ENCODE results near the gene DLGAP1. TPM values are rescaled to one million over a fixed set of nuclear protein-coding genes. Genes with fewer than 3 reads are reported as not detected.

Gene DLGAP1
- total and polyA plus RNA-seq, 2 of the 13 experiments (the other 11 are each of a cell fraction or from before 2014, with no cell fraction given) = 0.01 TPM; not detected in 1

GRCh38 chr18:4242431-4243161 is 212.5 kb downstream of the DLGAP1 start:
- BruUV-seq (replicated peaks) = no TSS peak
- peaks cover 0 to 1% of the 10 kb centered on the region in 2 experiments; a peak in 1 of 5 replicates for H3K27me3 ChIP-seq (ENCODE audit: control insufficient read depth in 1 of 2, insufficient read depth in 2 of 2, low read length in 2 of 2)
- no peak overlapping the region for H3K27ac ChIP-seq (ENCODE audit: extremely low read length, insufficient read depth, low read length)
- no peak overlapping the region for H3K9ac ChIP-seq (ENCODE audit: insufficient read depth, low read depth, low read length)
- ChIA-PET POLR2A (no interaction called here), CTCF (ENCODE audit: low intra/inter-chr PET ratio, low total read pairs) (no interaction called here)
- no peaks in the 10 kb centered on the region for H3K4me1 ChIP-seq (ENCODE audit: insufficient read depth, low read length)
- TF ChIP-seq ZBTB7A (CRISPR knock-in tag; IDR thresholded peaks at IDR 0.05) (no peak), FLYWCH1 (CRISPR knock-in tag; IDR thresholded peaks at IDR 0.05) (no peak), ZNF224 (CRISPR knock-in tag; IDR thresholded peaks at IDR 0.05) (no peak), ZNF563 (CRISPR knock-in tag; IDR thresholded peaks at IDR 0.05) (no peak), TEAD2 (CRISPR knock-in tag; IDR thresholded peaks at IDR 0.05) (no peak), ZSCAN5A (CRISPR knock-in tag; IDR thresholded peaks at IDR 0.05; ENCODE audit: borderline replicate concordance) (no peak), RFXAP (CRISPR knock-in tag; IDR thresholded peaks at IDR 0.05; ENCODE audit: borderline replicate concordance) (no peak), JUND (CRISPR knock-in tag; IDR thresholded peaks at IDR 0.05) (no peak), ATRX (CRISPR knock-in tag; IDR thresholded peaks at IDR 0.05; ENCODE audit: borderline replicate concordance) (no peak), ATAD3A (CRISPR knock-in tag; IDR thresholded peaks at IDR 0.05) (no peak), NFIC (IDR thresholded peaks at IDR 0.05; ENCODE audit: low read length) (no peak), MLLT10 (CRISPR knock-in tag; IDR thresholded peaks at IDR 0.05) (no peak), ZFP41 (CRISPR knock-in tag; IDR thresholded peaks at IDR 0.05; ENCODE audit: borderline replicate concordance) (no peak), ELF3 (CRISPR knock-in tag; IDR thresholded peaks at IDR 0.05) (no peak), ZNF10 (CRISPR knock-in tag; IDR thresholded peaks at IDR 0.05; ENCODE audit: borderline replicate concordance, low read depth) (no peak), AHR (CRISPR knock-in tag; IDR thresholded peaks at IDR 0.05) (no peak), SUZ12 (IDR thresholded peaks at IDR 0.05; ENCODE audit: low read depth, low read length) (no peak), HMG20A (CRISPR knock-in tag; IDR thresholded peaks at IDR 0.05; ENCODE audit: borderline replicate concordance) (no peak)
- no peaks in the 10 kb centered on the region for H3K9me3 ChIP-seq (ENCODE audit: low read length)
- H3K79me2 ChIP-seq (ENCODE audit: insufficient read depth, low read length) = no peaks in the 10 kb centered on the region
- no peak overlapping the region for H3K4me2 ChIP-seq (ENCODE audit: low read depth, low read length)
- intact Hi-C loops (cut with micrococcal nuclease; ENCODE audit: unreplicated experiment) = no loop called here
- ATAC-seq (no peak), DNase-seq (ENCODE audit: low spot score) (no peak), FAIRE-seq (no peak)
- no peaks in the 10 kb centered on the region for H3K36me3 ChIP-seq (replicated peaks in 1 of 2; ENCODE audit: control insufficient read depth in 1 of 2, insufficient read depth in 2 of 2, low read length in 2 of 2)
- H3K4me3 ChIP-seq (replicated peaks in 1 of 3; ENCODE audit: insufficient read depth in 1 of 3, low read depth in 2 of 3, low read length in 3 of 3) = no peak overlapping the region
- in situ Hi-C loops (cut with HindIII; ENCODE audit: extremely low pct_ligation_motif_present, low pct_unique_long_range_greater_than_20kb) = no loop called here
- no peak overlapping the region for H2AFZ ChIP-seq (ENCODE audit: low read length)
- H4K20me1 ChIP-seq (ENCODE audit: insufficient read depth, low read length) = no peaks in the 10 kb centered on the region
- WGBS (ENCODE audit: low lambda C conversion rate) = 6% methylated on average over 4 of the region's 5 CpGs

Measured in HepG2 (cell line).